SK-MEL-5 (cell line): ENCODE measurements around the gene PLXNA1. TPM values are rescaled to one million over a fixed set of nuclear protein-coding genes. Genes with fewer than 3 reads are reported as not detected.

ENCODE experiments used
- DNase-seq: peaks from one replicate; pipeline ENCODE4 v3.0.0-alpha.2; 2016; ENCODE audit warnings: low read depth, low spot score
- in situ Hi-C: cut with HindIII; loops from 2 replicates; pipeline ENCODE4 v1.10.0; 2016; ENCODE audit warnings: low sequenced_read_pairs, high pct_unique_total_duplicates, low pct_unique_long_range_greater_than_20kb
- total RNA-seq: library from RNA; depleted of rRNA; stranded (reverse); fragments of >200 nt; shearing (Covaris generic); gene quantifications from 2 replicates; pipeline ENCODE4 v1.2.3, GENCODE V29; 2014

Gene PLXNA1
- total RNA-seq, 1 experiment from 2014 or later: 39.9 TPM

GRCh38 chr3:126992216-126992615 lies 9.3 kb downstream of the PLXNA1 start:
- DNase-seq: no peak
- in situ Hi-C loops: no loop called here

- DNase-seq: no peak
- in situ Hi-C loops: no loop called here
Measured at GRCh38 chr3:126992776-126993175, 9.9 kb downstream of the PLXNA1 start.

- in situ Hi-C loops: no loop called here
- no peak for DNase-seq
Measured at GRCh38 chr3:126993436-126993835, 10.5 kb downstream of the PLXNA1 start.

GRCh38 chr3:126994661-126995245 lies 11.8 kb downstream of the PLXNA1 start:
- in situ Hi-C loops: no loop called here
- no peak for DNase-seq

- no peak for DNase-seq
- in situ Hi-C loops: no loop called here
Measured at GRCh38 chr3:126995254-126995780, 12.4 kb downstream of the PLXNA1 start.

- in situ Hi-C loops: no loop called here
Measured at GRCh38 chr3:126995926-126996512, 13.1 kb downstream of the PLXNA1 start.

GRCh38 chr3:126996905-126997304 lies 14.0 kb downstream of the PLXNA1 start:
- in situ Hi-C loops: no loop called here
- DNase-seq: no peak

More at GRCh38 chr3:126995926-126996512, 13.1 kb downstream of the PLXNA1 start:
- no peak for DNase-seq

GRCh38 chr3:126997455-126998038 lies 14.6 kb downstream of the PLXNA1 start:
- DNase-seq: no peak
- in situ Hi-C loops: no loop called here

- no peak for DNase-seq
- in situ Hi-C loops: no loop called here
Measured at GRCh38 chr3:126998320-126998719, 15.4 kb downstream of the PLXNA1 start.

GRCh38 chr3:126998728-126999127 lies 15.8 kb downstream of the PLXNA1 start:
- no peak for DNase-seq
- in situ Hi-C loops: no loop called here

- in situ Hi-C loops: no loop called here
- DNase-seq: peak; percentile 74
Measured at GRCh38 chr3:126999383-126999782, 16.5 kb downstream of the PLXNA1 start.

- DNase-seq: no peak
- in situ Hi-C loops: no loop called here
Measured at GRCh38 chr3:127000119-127000518, 17.2 kb downstream of the PLXNA1 start.

- no peak for DNase-seq
- in situ Hi-C loops: no loop called here
Measured at GRCh38 chr3:127000761-127001160, 17.8 kb downstream of the PLXNA1 start.

GRCh38 chr3:127001486-127002194 lies 18.7 kb downstream of the PLXNA1 start:
- in situ Hi-C loops: no loop called here
- no peak for DNase-seq

GRCh38 chr3:127002195-127003174 lies 19.6 kb downstream of the PLXNA1 start:
- DNase-seq: peak; percentile 90

GRCh38 chr3:127003175-127003555 lies 20.2 kb downstream of the PLXNA1 start:
- in situ Hi-C loops: no loop called here

More at GRCh38 chr3:127002195-127003174, 19.6 kb downstream of the PLXNA1 start:
- in situ Hi-C loops: no loop called here

GRCh38 chr3:127003601-127004280 lies 20.8 kb downstream of the PLXNA1 start:
- no peak for DNase-seq
- in situ Hi-C loops: no loop called here

More at GRCh38 chr3:127003175-127003555, 20.2 kb downstream of the PLXNA1 start:
- DNase-seq: no peak
